Trophoblast cell (in vitro differentiated cells and primary cell): ENCODE data around the gene CADM2.

Experiments
- DNase-seq, 2 donors: peaks; one replicate each; pipeline ENCODE4 v3.0.0-alpha.2; 2016
- H2AFZ ChIP-seq: 2 replicates; pipeline ENCODE4 v1.6.1; 2013; ENCODE audit warnings: low read length, moderate library complexity, mild to moderate bottlenecking; ENCODE audit not compliant: insufficient read depth, poor library complexity
- H2AK5ac ChIP-seq: 2 replicates; pipeline ENCODE4 v1.6.1; 2013; ENCODE audit warnings: mild to moderate bottlenecking, low read length
- H2BK120ac ChIP-seq: 2 replicates; pipeline ENCODE4 v1.6.1; 2013; ENCODE audit warnings: low read length, mild to moderate bottlenecking, moderate library complexity; ENCODE audit not compliant: insufficient read depth, poor library complexity
- H2BK12ac ChIP-seq: 2 replicates; pipeline ENCODE4 v1.6.1; 2013; ENCODE audit warnings: mild to moderate bottlenecking, low read length, moderate library complexity
- H2BK5ac ChIP-seq: 2 replicates; pipeline ENCODE4 v1.6.1; 2013; ENCODE audit warnings: low read length, low read depth, moderate library complexity, mild to moderate bottlenecking; ENCODE audit not compliant: poor library complexity
- H3K14ac ChIP-seq: 2 replicates; pipeline ENCODE4 v1.6.1; 2013; ENCODE audit warnings: mild to moderate bottlenecking, low read length
- H3K18ac ChIP-seq: 2 replicates; pipeline ENCODE4 v1.6.1; 2013; ENCODE audit warnings: mild to moderate bottlenecking, low read length
- H3K23ac ChIP-seq: 2 replicates; pipeline ENCODE4 v1.6.1; 2013; ENCODE audit warnings: low read length
- H3K27ac ChIP-seq: 2 replicates; pipeline ENCODE4 v1.5.1; 2013; ENCODE audit warnings: low read depth, mild to moderate bottlenecking, inconsistent platforms, low read length, moderate library complexity
- H3K27me3 ChIP-seq: 2 replicates; pipeline ENCODE4 v1.6.1; 2013; ENCODE audit warnings: inconsistent platforms, mild to moderate bottlenecking, low read length, moderate library complexity; ENCODE audit not compliant: insufficient read depth
- H3K36me3 ChIP-seq, 2 experiments: 1 replicate in 1 of 2; 2 replicates in 1 of 2; pipeline ENCODE4 v1.6.1; 2013; ENCODE audit warnings: low read length in 2 of 2, mild to moderate bottlenecking in 2 of 2, moderate library complexity in 1 of 2; ENCODE audit not compliant: insufficient read depth in 2 of 2, control insufficient read depth in 1 of 2
- H3K4ac ChIP-seq: 2 replicates; pipeline ENCODE4 v1.6.1; 2013; ENCODE audit warnings: low read depth, mild to moderate bottlenecking, low read length, moderate library complexity
- H3K4me1 ChIP-seq, 2 experiments: 1 replicate in 1 of 2; 2 replicates in 1 of 2; pipeline ENCODE4 v1.6.1; 2013; ENCODE audit warnings: low read length in 2 of 2, mild to moderate bottlenecking in 2 of 2, moderate library complexity in 1 of 2; ENCODE audit not compliant: insufficient read depth in 2 of 2, control insufficient read depth in 1 of 2
- H3K4me2 ChIP-seq: 2 replicates; pipeline ENCODE4 v1.6.1; 2013; ENCODE audit warnings: inconsistent platforms, mild to moderate bottlenecking, low read length, moderate library complexity
- H3K4me3 ChIP-seq: 2 replicates; pipeline ENCODE4 v1.5.1; 2013; ENCODE audit warnings: mild to moderate bottlenecking, low read depth, low read length, inconsistent platforms
- H3K79me1 ChIP-seq: one replicate; pipeline ENCODE4 v1.6.1; 2013; ENCODE audit warnings: low read length
- H3K79me2 ChIP-seq: 2 replicates; pipeline ENCODE4 v1.6.1; 2013; ENCODE audit warnings: low read length, mild to moderate bottlenecking; ENCODE audit not compliant: control insufficient read depth, insufficient read depth, poor library complexity
- H3K9ac ChIP-seq: 2 replicates; pipeline ENCODE4 v1.6.1; 2013; ENCODE audit warnings: mild to moderate bottlenecking, low read length
- H3K9me3 ChIP-seq: 2 replicates; pipeline ENCODE4 v1.6.1; 2013; ENCODE audit warnings: low read depth, mild to moderate bottlenecking, control low read depth, inconsistent platforms, low read length; ENCODE audit not compliant: insufficient read depth
- H4K12ac ChIP-seq: 2 replicates; pipeline ENCODE4 v1.6.1; 2013; ENCODE audit warnings: low read depth, mild to moderate bottlenecking, low read length, moderate library complexity
- H4K8ac ChIP-seq: 2 replicates; pipeline ENCODE4 v1.6.1; 2013; ENCODE audit warnings: low read depth, mild to moderate bottlenecking, low read length, moderate library complexity
- H4K91ac ChIP-seq: one replicate; pipeline ENCODE4 v1.6.1; 2013; ENCODE audit warnings: low read depth, mild to moderate bottlenecking, low read length, moderate library complexity
- WGBS: extraction: QIAGEN DNeasy Blood & Tissue Kit; methylation state at CpG from one replicate; pipeline ENCODE4 v1.1.7; 2013; ENCODE audit warnings: missing lambda C conversion rate; ENCODE audit not compliant: insufficient read length, insufficient coverage; ENCODE audit errors: extremely low coverage; 5-methylcytosine and 5-hydroxymethylcytosine counted together

The CADM2 gene

GRCh38 chr3:85837402-85837801, 878.6 kb downstream of the CADM2 start:
- Histone ChIP-seq H3K9me3 (no peaks in the 10 kb centered on the region), H2BK5ac (no peak overlapping the region), H4K12ac (no peak overlapping the region), H3K27ac (no peak overlapping the region), H3K36me3 (no peaks in the 10 kb centered on the region), H3K79me1 (no peaks in the 10 kb centered on the region), H3K27me3 (no peaks in the 10 kb centered on the region), H3K4me3 (no peak overlapping the region), H3K4me2 (no peak overlapping the region), H2BK12ac (no peak overlapping the region), H3K4ac (no peak overlapping the region), H3K23ac (no peak overlapping the region), H3K18ac (no peak overlapping the region), H3K79me2 (no peaks in the 10 kb centered on the region), H2BK120ac (no peak overlapping the region), H2AK5ac (no peak overlapping the region), H3K14ac (no peak overlapping the region), H4K91ac (no peak overlapping the region), H2AFZ (no peak overlapping the region), H4K8ac (no peak overlapping the region), H3K9ac (no peak overlapping the region), H3K4me1 (no peaks in the 10 kb centered on the region)
- no peak for DNase-seq
- WGBS = no CpG with 5 or more reads among the region's 3 CpGs

GRCh38 chr3:85838921-85839320, 880.1 kb downstream of the CADM2 start:
- Histone ChIP-seq H3K79me1 (no peaks in the 10 kb centered on the region), H3K4me2 (no peak overlapping the region), H3K36me3 (no peaks in the 10 kb centered on the region), H3K18ac (no peak overlapping the region), H3K9me3 (no peaks in the 10 kb centered on the region), H3K4ac (no peak overlapping the region), H3K27ac (no peak overlapping the region), H3K27me3 (no peaks in the 10 kb centered on the region), H2BK120ac (no peak overlapping the region), H2BK5ac (no peak overlapping the region), H2AK5ac (no peak overlapping the region), H4K91ac (no peak overlapping the region), H3K4me3 (no peak overlapping the region), H3K79me2 (no peaks in the 10 kb centered on the region), H3K9ac (no peak overlapping the region), H2AFZ (no peak overlapping the region), H3K23ac (no peak overlapping the region), H4K8ac (no peak overlapping the region), H2BK12ac (no peak overlapping the region), H3K4me1 (no peaks in the 10 kb centered on the region), H4K12ac (no peak overlapping the region), H3K14ac (no peak overlapping the region)
- WGBS = no CpG with 5 or more reads among the region's 1 CpG
- DNase-seq = no peak

GRCh38 chr3:85842081-85842480, 883.3 kb downstream of the CADM2 start:
- no peak overlapping the region for H3K9ac ChIP-seq
- no peaks in the 10 kb centered on the region for H3K79me2 ChIP-seq
- H3K79me1 ChIP-seq = no peaks in the 10 kb centered on the region
- H3K4me1 ChIP-seq = no peaks in the 10 kb centered on the region
- no peak overlapping the region for H3K18ac ChIP-seq
- no peak overlapping the region for H4K12ac ChIP-seq
- no peaks in the 10 kb centered on the region for H3K27me3 ChIP-seq
- no peak overlapping the region for H2AK5ac ChIP-seq
- no peaks in the 10 kb centered on the region for H3K36me3 ChIP-seq
- H4K8ac ChIP-seq = no peak overlapping the region
- H3K27ac ChIP-seq = no peak overlapping the region
- no peak overlapping the region for H3K4me3 ChIP-seq
- no peak for DNase-seq
- no peak overlapping the region for H4K91ac ChIP-seq
- no CpG with 5 or more reads among the region's 3 CpGs for WGBS
- H3K23ac ChIP-seq = no peak overlapping the region
- H3K9me3 ChIP-seq = no peaks in the 10 kb centered on the region
- no peak overlapping the region for H3K4ac ChIP-seq
- H2BK120ac ChIP-seq = no peak overlapping the region
- no peak overlapping the region for H3K4me2 ChIP-seq
- H2BK5ac ChIP-seq = no peak overlapping the region
- H2BK12ac ChIP-seq = no peak overlapping the region
- H3K14ac ChIP-seq = no peak overlapping the region
- H2AFZ ChIP-seq = no peak overlapping the region

GRCh38 chr3:85846940-85847339, 888.2 kb downstream of the CADM2 start:
- no peak overlapping the region for H2BK12ac ChIP-seq
- no peaks in the 10 kb centered on the region for H3K36me3 ChIP-seq
- H3K27ac ChIP-seq = no peak overlapping the region
- H2BK5ac ChIP-seq = no peak overlapping the region
- H3K4me3 ChIP-seq = no peak overlapping the region
- H3K4me1 ChIP-seq = no peaks in the 10 kb centered on the region
- no peak overlapping the region for H3K4me2 ChIP-seq
- H3K79me1 ChIP-seq = no peaks in the 10 kb centered on the region
- no peak for DNase-seq
- no peaks in the 10 kb centered on the region for H3K27me3 ChIP-seq
- no peak overlapping the region for H2BK120ac ChIP-seq
- H3K9me3 ChIP-seq = no peaks in the 10 kb centered on the region
- H2AFZ ChIP-seq = no peak overlapping the region
- H3K23ac ChIP-seq = no peak overlapping the region
- no peak overlapping the region for H4K91ac ChIP-seq
- no peak overlapping the region for H3K9ac ChIP-seq
- no peaks in the 10 kb centered on the region for H3K79me2 ChIP-seq
- no peak overlapping the region for H2AK5ac ChIP-seq
- no peak overlapping the region for H3K18ac ChIP-seq
- H3K4ac ChIP-seq = no peak overlapping the region
- no peak overlapping the region for H4K12ac ChIP-seq
- no peak overlapping the region for H4K8ac ChIP-seq
- no peak overlapping the region for H3K14ac ChIP-seq

GRCh38 chr3:85851071-85851470, 892.3 kb downstream of the CADM2 start:
- Histone ChIP-seq H3K9ac (no peak overlapping the region), H4K91ac (no peak overlapping the region), H3K27me3 (no peaks in the 10 kb centered on the region), H2BK120ac (no peak overlapping the region), H3K4me2 (no peak overlapping the region), H2BK12ac (no peak overlapping the region), H4K12ac (no peak overlapping the region), H2BK5ac (no peak overlapping the region), H4K8ac (no peak overlapping the region), H3K18ac (no peak overlapping the region), H3K14ac (no peak overlapping the region), H3K27ac (no peak overlapping the region), H3K36me3 (no peaks in the 10 kb centered on the region), H3K4me1 (no peaks in the 10 kb centered on the region), H3K4ac (no peak overlapping the region), H3K9me3 (no peaks in the 10 kb centered on the region), H2AK5ac (no peak overlapping the region), H3K79me1 (no peaks in the 10 kb centered on the region), H3K4me3 (no peak overlapping the region), H3K23ac (no peak overlapping the region), H2AFZ (no peak overlapping the region), H3K79me2 (no peaks in the 10 kb centered on the region)
- no peak for DNase-seq
